Lower lobe of right lung (tissue), 2 donors: ENCODE measurements around the gene NR4A3. TPM values are rescaled to one million over a fixed set of nuclear protein-coding genes. Genes with fewer than 3 reads are reported as not detected.

Experiments
- ATAC-seq, 2 donors: fragments of 200-7000 bp; cut with Tn5 transposase; one replicate each; pipeline ENCODE4 v1.9.1; 2020 to 2022; ENCODE audit warnings: mild to moderate bottlenecking in 2 of 2, moderate library complexity in 2 of 2
- DNase-seq: peaks from one replicate; pipeline ENCODE4 v3.0.0-alpha.2; 2020
- H3K27ac ChIP-seq: fragments of 200-600 bp; one replicate; pipeline ENCODE4 v1.8.0; 2022
- H3K27me3 ChIP-seq: fragments of 200-600 bp; one replicate; pipeline ENCODE4 v1.8.0; 2022; ENCODE audit warnings: low read depth
- H3K36me3 ChIP-seq: fragments of 200-600 bp; one replicate; pipeline ENCODE4 v1.8.0; 2022; ENCODE audit warnings: mild to moderate bottlenecking
- H3K4me1 ChIP-seq: fragments of 200-600 bp; one replicate; pipeline ENCODE4 v1.8.0; 2022
- H3K4me3 ChIP-seq: fragments of 200-600 bp; one replicate; pipeline ENCODE4 v1.8.0; 2022; ENCODE audit warnings: mild to moderate bottlenecking
- H3K9me3 ChIP-seq: fragments of 200-600 bp; one replicate; pipeline ENCODE4 v1.8.0; 2022
- intact Hi-C: fragments of 100-400 bp; cut with DNase I; formaldehyde crosslinking; loops from one replicate; pipeline ENCODE4 v1.11.0; 2022
- total RNA-seq: library from RNA; stranded (reverse); fragmentation: NEBNext Ultra II Directional; extraction: Animal tissue kit (Norgen Biotek cat#: 25700); gene quantifications from one replicate; pipeline ENCODE4 v1.2.1, GENCODE V29; 2021
- TF ChIP-seq, protein P1 (sequence below): fragments of 200-600 bp; IDR thresholded peaks from one replicate; pipeline ENCODE4 v1.8.0; 2022; ENCODE audit warnings: antibody characterized with exemption, mild to moderate bottlenecking
- donor health status: DM: no; HTN: yes; CAD: no; lungs with severe emphysema.

The NR4A3 gene
- total RNA-seq, 1 donor from 2014 or later = 1.7 TPM

- no peaks in the 10 kb centered on the region for H3K9me3 ChIP-seq
- H3K4me1 ChIP-seq = peaks cover 13% of the 10 kb centered on the region
- TF ChIP-seq, protein P1, sequence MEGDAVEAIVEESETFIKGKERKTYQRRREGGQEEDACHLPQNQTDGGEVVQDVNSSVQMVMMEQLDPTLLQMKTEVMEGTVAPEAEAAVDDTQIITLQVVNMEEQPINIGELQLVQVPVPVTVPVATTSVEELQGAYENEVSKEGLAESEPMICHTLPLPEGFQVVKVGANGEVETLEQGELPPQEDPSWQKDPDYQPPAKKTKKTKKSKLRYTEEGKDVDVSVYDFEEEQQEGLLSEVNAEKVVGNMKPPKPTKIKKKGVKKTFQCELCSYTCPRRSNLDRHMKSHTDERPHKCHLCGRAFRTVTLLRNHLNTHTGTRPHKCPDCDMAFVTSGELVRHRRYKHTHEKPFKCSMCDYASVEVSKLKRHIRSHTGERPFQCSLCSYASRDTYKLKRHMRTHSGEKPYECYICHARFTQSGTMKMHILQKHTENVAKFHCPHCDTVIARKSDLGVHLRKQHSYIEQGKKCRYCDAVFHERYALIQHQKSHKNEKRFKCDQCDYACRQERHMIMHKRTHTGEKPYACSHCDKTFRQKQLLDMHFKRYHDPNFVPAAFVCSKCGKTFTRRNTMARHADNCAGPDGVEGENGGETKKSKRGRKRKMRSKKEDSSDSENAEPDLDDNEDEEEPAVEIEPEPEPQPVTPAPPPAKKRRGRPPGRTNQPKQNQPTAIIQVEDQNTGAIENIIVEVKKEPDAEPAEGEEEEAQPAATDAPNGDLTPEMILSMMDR = no peak
- H3K36me3 ChIP-seq = no peaks in the 10 kb centered on the region
- H3K27ac ChIP-seq = peak overlapping the region; percentile 99
- DNase-seq (no peak), ATAC-seq (peak; percentile 4 to 17)
- peak overlapping the region; percentile 88 for H3K4me3 ChIP-seq
- no peaks in the 10 kb centered on the region for H3K27me3 ChIP-seq
- intact Hi-C loops = no loop called here
Measured at GRCh38 chr9:99905833-99906402, 84.2 kb downstream of the NR4A3 start.

DNA sequence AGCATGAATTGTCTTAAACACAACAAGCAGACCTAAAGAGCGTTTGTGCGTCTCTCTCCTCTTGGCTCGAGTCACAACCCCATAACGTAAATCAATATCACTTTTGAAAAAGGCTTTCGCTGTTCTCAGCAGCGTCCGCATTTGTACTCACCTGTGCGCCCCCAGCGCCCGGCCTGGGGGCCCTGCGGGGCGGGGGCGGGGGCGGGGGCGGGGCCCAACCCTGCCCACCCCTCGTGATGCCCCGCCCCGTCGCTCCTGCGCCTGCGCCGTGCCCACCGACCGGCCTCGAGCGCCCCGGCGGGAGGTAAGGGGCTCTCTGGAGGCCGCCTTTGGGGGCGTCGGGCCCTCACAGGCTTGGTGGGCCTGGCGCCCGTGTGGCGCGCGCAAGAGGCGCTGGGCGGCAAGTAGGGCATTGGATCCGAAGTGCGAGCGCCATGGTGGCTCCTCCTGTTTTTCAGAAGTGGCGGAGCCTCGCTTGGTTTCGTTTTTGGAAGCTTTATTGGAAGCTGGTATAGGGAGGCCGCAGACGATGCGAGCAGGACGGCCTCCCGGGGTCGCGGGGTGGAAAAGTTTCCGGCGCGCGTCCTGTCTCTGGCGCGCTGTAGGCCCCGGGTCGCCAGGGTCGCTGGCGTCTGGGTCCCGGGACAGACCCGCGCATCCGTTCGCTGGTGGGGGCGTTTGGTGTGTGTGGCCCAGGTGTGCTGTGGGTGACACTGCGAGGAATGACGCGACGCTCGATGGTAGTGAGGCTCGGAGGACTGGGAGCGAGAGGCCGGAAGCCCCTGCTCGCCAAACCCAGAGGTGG is 84.9 kb downstream of the NR4A3 start, which contains the start of gene STX17:
Gene STX17 (plus strand): TSS at position 252 of the 805 bp plus-strand sequence. CDS start 8,586 bp downstream, outside the sequence.
- peak; percentile 97 to 98 for ATAC-seq
- intact Hi-C loops = no loop called here

GRCh38 chr9:99907208-99907532 is 85.5 kb downstream of the NR4A3 start:
- Histone ChIP-seq H3K27me3 (no peaks in the 10 kb centered on the region), H3K27ac (peak overlapping the region; percentile 99), H3K4me3 (peak overlapping the region; percentile 88), H3K4me1 (peaks cover 13% of the 10 kb centered on the region), H3K36me3 (no peaks in the 10 kb centered on the region), H3K9me3 (no peaks in the 10 kb centered on the region)
- ATAC-seq (no peak), DNase-seq (no peak)
- intact Hi-C loops = no loop called here
- TF ChIP-seq, protein P1 = no peak

More for the DNA sequence above, 84.9 kb downstream of the NR4A3 start, which contains the start of gene STX17:
- H3K4me1 ChIP-seq = peaks cover 13% of the 10 kb centered on the region
- peak within 1 kb of the TSS; percentile 99 for H3K27ac ChIP-seq
- H3K9me3 ChIP-seq = no peaks in the 10 kb centered on the region
- no peaks in the 10 kb centered on the region for H3K36me3 ChIP-seq
- peak; percentile 77 for DNase-seq
- H3K4me3 ChIP-seq = peak within 1 kb of the TSS; percentile 88
- TF ChIP-seq, protein P1 = no peak
- no peaks in the 10 kb centered on the region for H3K27me3 ChIP-seq

GRCh38 chr9:99911600-99911999 is 89.9 kb downstream of the NR4A3 start:
- ATAC-seq = no peak
- TF ChIP-seq, protein P1 = no peak
- Histone ChIP-seq H3K9me3 (no peaks in the 10 kb centered on the region), H3K27ac (no peak overlapping the region), H3K27me3 (no peaks in the 10 kb centered on the region), H3K4me1 (peaks cover 13% of the 10 kb centered on the region), H3K4me3 (no peak overlapping the region), H3K36me3 (peaks cover 23% of the 10 kb centered on the region)
- no peak for DNase-seq
- intact Hi-C loops = no loop called here

Other genes with a start within 250 kb of the NR4A3 start
- gene STX17, start 84.8 kb downstream of the NR4A3 start, total RNA-seq = 37.8 TPM